Psoas muscle (tissue), 8 donors: ENCODE results near the gene PRRC1. TPM values are rescaled to one million over a fixed set of nuclear protein-coding genes. Genes with fewer than 3 reads are reported as not detected.
A peak's percentile ranks its signal among the peaks of the same experiment; 100 is the strongest.

Source experiments
- ATAC-seq, 4 donors: fragments of 200-7000 bp; cut with Tn5 transposase; one replicate each; pipeline ENCODE4 v1.9.1; 2020; ENCODE audit warnings: moderate library complexity in 3 of 4, mild to moderate bottlenecking in 2 of 4
- DNase-seq, 2 donors: peaks; one replicate each; pipeline ENCODE4 v3.0.0-alpha.2; 2020
- H3K27ac ChIP-seq: fragments of 200-600 bp; one replicate; pipeline ENCODE4 v1.8.0; 2022
- H3K27me3 ChIP-seq, 3 donors: fragments of 200-600 bp in 1 of 3; one replicate each; pipeline versions ENCODE4 v1.6.1 to v1.8.0; 2013 to 2022; ENCODE audit warnings: low read length in 2 of 3, mild to moderate bottlenecking in 2 of 3, moderate library complexity in 1 of 3; ENCODE audit not compliant: insufficient read depth in 3 of 3
- H3K36me3 ChIP-seq, 2 donors: fragments of 200-600 bp in 1 of 2; one replicate each; pipeline versions ENCODE4 v1.6.1 to v1.8.0; 2013 to 2022; ENCODE audit warnings: low read depth in 1 of 2, mild to moderate bottlenecking in 1 of 2, moderate library complexity in 1 of 2; ENCODE audit not compliant: insufficient read depth in 1 of 2
- H3K4me1 ChIP-seq: fragments of 200-600 bp; one replicate; pipeline ENCODE4 v1.8.0; 2022
- H3K4me3 ChIP-seq: fragments of 200-600 bp; one replicate; pipeline ENCODE4 v1.8.0; 2022; ENCODE audit warnings: mild to moderate bottlenecking
- H3K9me3 ChIP-seq: fragments of 200-600 bp; one replicate; pipeline ENCODE4 v1.8.0; 2022
- WGBS, 3 donors: extraction: QIAGEN DNeasy Blood & Tissue Kit; methylation state at CpG; one replicate each; pipeline versions ENCODE4 v1.1.6 to v1.1.7; 2013; 5-methylcytosine and 5-hydroxymethylcytosine counted together
- intact Hi-C, 2 donors: fragments of 100-400 bp; cut with DNase I; formaldehyde crosslinking; loops; one replicate each; pipeline versions ENCODE4 v1.11.0 to v1.14.2; 2022
- polyA plus RNA-seq, 3 donors: library from polyadenylated mRNA; stranded (reverse); fragments of 200-250 nt; gene quantifications; one replicate each; pipeline ENCODE4 v1.2.3, GENCODE V29; 2013
- total RNA-seq, 4 donors: library from RNA; stranded (reverse); fragmentation: NEBNext Ultra II Directional in 2 of 4; extraction: Animal tissue kit (Norgen Biotek cat#: 25700) in 2 of 4; gene quantifications; one replicate each; pipeline versions ENCODE4 v1.2.1 to v1.2.4, GENCODE V29; 2021 to 2023
- TF ChIP-seq, protein P1 (sequence below): fragments of 200-600 bp; IDR thresholded peaks from one replicate; pipeline ENCODE4 v1.8.0; 2022; ENCODE audit warnings: antibody characterized with exemption
- donor health status: healthy with polysubstance abuse.
- donor health status: DM: no; HTN: no; CAD: no; lungs with moderate emphysema.
- donor health status: Bipolar disorder and iron deficiency.
- donor health status: healthy.
- donor health status: DM: yes; HTN: yes; CAD: no.
- donor health status: DM: no; HTN: no; CAD: no.
- donor health status: DM: no; HTN: no; CAD: no.
- donor health status: DM: yes; HTN: yes; CAD: no.

The PRRC1 gene
- total and polyA plus RNA-seq, 7 donors = 7.0 to 26.6 (median 14.4) TPM

DNA sequence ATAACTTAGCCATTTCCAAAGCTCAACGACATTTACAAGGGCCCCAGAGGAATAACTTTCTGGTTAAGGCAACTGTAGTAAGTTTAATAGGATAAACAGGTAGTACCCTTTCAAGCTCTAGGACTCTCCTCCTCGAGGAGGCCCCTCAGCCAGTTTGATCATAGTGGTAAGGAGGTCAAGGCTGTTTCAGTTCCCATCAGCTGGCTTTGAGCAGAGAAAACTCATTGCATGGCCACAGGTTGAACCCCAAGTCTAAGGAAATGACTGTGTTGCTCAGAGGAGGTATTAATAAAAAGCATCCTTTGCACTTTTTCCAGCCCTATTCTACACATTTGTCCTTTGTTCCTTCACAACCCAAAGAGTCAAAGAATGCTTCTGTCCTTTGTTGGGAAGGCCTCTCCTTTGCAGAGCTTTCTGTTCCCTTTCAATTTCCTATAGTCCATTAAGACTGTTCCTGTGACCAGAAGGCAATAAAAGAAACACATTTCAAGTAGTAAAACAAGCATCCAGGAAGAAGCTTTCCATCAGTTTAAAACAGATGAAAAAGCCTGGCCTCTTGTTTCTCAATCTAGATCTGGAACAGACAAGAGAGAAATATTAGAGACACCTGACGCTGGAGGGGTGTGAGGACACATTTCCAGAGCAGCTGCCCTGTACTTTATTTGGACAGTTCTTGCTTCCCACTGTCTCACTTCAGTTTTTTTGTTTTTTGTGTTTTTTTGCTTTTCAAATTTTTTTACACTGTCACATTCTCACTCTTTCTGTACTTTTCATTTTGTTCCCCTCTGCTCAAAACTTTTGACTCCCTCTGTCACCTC is 54.1 kb downstream of the PRRC1 start:
- no peaks in the 10 kb centered on the region for H3K4me1 ChIP-seq
- 35 to 62% (median 44%) methylated on average over 3 of the region's 3 CpGs for WGBS, 3 donors
- H3K27me3 ChIP-seq = peaks cover 0 to 1% (median 0%) of the 10 kb centered on the region in 3 donors
- no peak overlapping the region for H3K27ac ChIP-seq
- no peak overlapping the region for H3K4me3 ChIP-seq
- TF ChIP-seq, protein P1, sequence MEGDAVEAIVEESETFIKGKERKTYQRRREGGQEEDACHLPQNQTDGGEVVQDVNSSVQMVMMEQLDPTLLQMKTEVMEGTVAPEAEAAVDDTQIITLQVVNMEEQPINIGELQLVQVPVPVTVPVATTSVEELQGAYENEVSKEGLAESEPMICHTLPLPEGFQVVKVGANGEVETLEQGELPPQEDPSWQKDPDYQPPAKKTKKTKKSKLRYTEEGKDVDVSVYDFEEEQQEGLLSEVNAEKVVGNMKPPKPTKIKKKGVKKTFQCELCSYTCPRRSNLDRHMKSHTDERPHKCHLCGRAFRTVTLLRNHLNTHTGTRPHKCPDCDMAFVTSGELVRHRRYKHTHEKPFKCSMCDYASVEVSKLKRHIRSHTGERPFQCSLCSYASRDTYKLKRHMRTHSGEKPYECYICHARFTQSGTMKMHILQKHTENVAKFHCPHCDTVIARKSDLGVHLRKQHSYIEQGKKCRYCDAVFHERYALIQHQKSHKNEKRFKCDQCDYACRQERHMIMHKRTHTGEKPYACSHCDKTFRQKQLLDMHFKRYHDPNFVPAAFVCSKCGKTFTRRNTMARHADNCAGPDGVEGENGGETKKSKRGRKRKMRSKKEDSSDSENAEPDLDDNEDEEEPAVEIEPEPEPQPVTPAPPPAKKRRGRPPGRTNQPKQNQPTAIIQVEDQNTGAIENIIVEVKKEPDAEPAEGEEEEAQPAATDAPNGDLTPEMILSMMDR = no peak
- no peak for DNase-seq
- intact Hi-C loops = no loop called here
- no peak for ATAC-seq
- peaks cover 10% of the 10 kb centered on the region for H3K9me3 ChIP-seq
- H3K36me3 ChIP-seq = no peaks in the 10 kb centered on the region

DNA sequence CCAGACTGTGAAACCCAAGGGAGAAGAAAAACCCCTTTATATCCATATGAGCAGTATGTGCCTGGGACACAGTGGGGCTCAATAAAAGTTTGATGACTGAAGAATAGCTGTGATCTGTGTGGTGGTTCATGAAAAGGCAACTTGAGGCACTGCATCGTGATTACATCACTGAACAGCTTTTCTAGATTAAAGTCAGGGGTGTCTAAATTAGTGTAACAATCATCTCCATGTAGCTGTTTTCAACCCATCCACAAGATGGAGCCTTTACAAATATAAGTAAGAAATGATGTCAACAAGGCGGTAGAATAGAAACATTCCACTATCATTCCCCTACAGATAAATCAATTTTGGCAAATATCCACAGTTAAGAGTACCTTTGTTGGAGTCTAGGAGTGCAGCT is 55.5 kb downstream of the PRRC1 start:
- intact Hi-C loops = no loop called here
- H3K4me3 ChIP-seq = no peak overlapping the region
- WGBS, 3 donors = 80 to 91% (median 84%) methylated on average over 2 of the region's 2 CpGs
- no peak for DNase-seq
- H3K36me3 ChIP-seq = no peaks in the 10 kb centered on the region
- peaks cover 16% of the 10 kb centered on the region for H3K9me3 ChIP-seq
- H3K27ac ChIP-seq = no peak overlapping the region
- no peaks in the 10 kb centered on the region for H3K4me1 ChIP-seq
- TF ChIP-seq, protein P1 = no peak
- ATAC-seq = peak in 1 of 4 donors; percentile 17
- peaks cover 0 to 1% (median 0%) of the 10 kb centered on the region in 3 donors for H3K27me3 ChIP-seq

DNA sequence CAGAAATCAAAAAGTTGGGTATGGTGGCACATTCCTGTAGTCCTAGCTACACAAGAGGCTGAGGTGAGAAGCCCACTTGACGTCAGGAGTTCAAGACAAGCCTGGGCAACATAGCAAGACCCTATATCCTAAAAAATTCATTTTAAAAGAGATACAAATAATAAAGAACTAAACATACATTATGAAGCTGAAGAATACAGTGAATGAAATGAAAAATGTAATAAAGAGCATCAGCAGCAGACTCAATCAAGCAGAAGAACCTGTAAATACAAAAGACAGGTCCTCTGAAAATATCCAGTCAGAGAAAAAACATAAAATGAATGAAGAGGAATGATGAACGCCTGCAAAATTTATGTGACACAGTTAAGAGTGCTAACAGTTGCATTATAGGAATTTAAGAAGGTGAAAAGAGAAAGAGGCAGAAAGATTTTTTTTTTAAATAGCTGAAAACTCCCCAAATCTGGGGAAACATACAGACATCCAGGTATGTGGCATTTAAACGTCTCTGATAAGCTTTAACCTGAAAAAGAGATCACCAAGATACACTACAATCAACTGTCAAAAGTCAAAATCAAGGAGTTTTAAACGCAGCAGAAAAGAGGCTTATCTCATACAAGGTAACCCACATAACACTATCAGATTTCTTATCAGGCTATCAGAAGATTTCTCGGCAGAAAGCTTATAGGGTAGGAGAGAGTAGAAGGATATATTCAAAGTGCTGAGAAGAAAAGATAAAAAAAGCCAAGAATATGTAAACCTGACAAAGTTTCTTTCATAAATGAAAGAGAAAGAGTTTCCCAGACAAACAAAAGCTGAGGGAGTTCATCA is 57.6 kb downstream of the PRRC1 start:
- 83 to 93% (median 87%) methylated on average over 5 of the region's 5 CpGs for WGBS, 3 donors
- no peaks in the 10 kb centered on the region for H3K36me3 ChIP-seq
- intact Hi-C loops = no loop called here
- peaks cover 0 to 1% (median 0%) of the 10 kb centered on the region in 3 donors for H3K27me3 ChIP-seq
- no peak overlapping the region for H3K27ac ChIP-seq
- ATAC-seq (no peak), DNase-seq (no peak)
- no peaks in the 10 kb centered on the region for H3K4me1 ChIP-seq
- H3K4me3 ChIP-seq = no peak overlapping the region
- peaks cover 16% of the 10 kb centered on the region for H3K9me3 ChIP-seq
- TF ChIP-seq, protein P1 = no peak

DNA sequence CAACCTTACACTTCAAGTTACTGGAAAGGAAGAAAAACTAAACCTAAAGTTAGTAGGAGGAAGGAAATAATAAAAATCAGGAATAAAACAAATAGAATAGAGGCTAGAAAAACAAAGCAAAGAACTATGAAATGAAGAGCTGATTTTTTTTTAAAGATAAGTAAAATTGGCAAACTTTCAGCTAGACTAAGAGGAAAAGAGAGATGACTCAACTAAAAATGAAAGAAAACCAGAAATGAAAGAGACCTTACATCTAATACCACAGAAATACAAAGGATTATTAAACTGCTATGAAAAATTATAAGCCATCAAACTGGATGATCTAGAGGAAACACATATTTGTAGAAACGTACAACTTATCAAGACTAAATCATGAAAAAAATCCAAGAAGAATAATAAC is 60.0 kb downstream of the PRRC1 start:
- H3K36me3 ChIP-seq = no peaks in the 10 kb centered on the region
- no peak for DNase-seq
- no peak for ATAC-seq
- intact Hi-C loops = no loop called here
- TF ChIP-seq, protein P1 = no peak
- peaks cover 0 to 1% (median 0%) of the 10 kb centered on the region in 3 donors for H3K27me3 ChIP-seq
- H3K4me3 ChIP-seq = no peak overlapping the region
- WGBS, 3 donors = 57 to 75% (median 59%) methylated on average over 1 of the region's 1 CpG
- peaks cover 4% of the 10 kb centered on the region for H3K4me1 ChIP-seq
- H3K27ac ChIP-seq = no peak overlapping the region
- H3K9me3 ChIP-seq = peaks cover 16% of the 10 kb centered on the region
